ENCODE results near the gene MGMT. TPM values are rescaled to one million over a fixed set of nuclear protein-coding genes. Genes with fewer than 3 reads are reported as not detected.

Gene MGMT
- polyA plus RNA-seq, 12 donors, result 11.3 to 18.1 (median 13.5) TPM; not detected in 1

GRCh38 chr10:129758207-129759021 lies 291.4 kb downstream of the MGMT start:
- no peak for DNase-seq

GRCh38 chr10:129759214-129760002 lies 292.4 kb downstream of the MGMT start:
- DNase-seq, result no peak

GRCh38 chr10:129760003-129760315 lies 292.9 kb downstream of the MGMT start:
- no peak for DNase-seq

GRCh38 chr10:129760416-129760815 lies 293.4 kb downstream of the MGMT start:
- no peak for DNase-seq

- DNase-seq, result no peak
Observed at GRCh38 chr10:129761197-129761972, 294.3 kb downstream of the MGMT start.

GRCh38 chr10:129761981-129762956 lies 295.2 kb downstream of the MGMT start:
- no peak for DNase-seq

GRCh38 chr10:129764011-129764900 lies 297.2 kb downstream of the MGMT start:
- DNase-seq, result no peak

- no peak for DNase-seq
Observed at GRCh38 chr10:129764901-129765663, 298.0 kb downstream of the MGMT start.

GRCh38 chr10:129765664-129766550 lies 298.9 kb downstream of the MGMT start:
- no peak for DNase-seq

- DNase-seq, result no peak
Observed at GRCh38 chr10:129766611-129767550, 299.8 kb downstream of the MGMT start.

- DNase-seq, result no peak
Observed at GRCh38 chr10:129767751-129768150, 300.7 kb downstream of the MGMT start.

GRCh38 chr10:129768437-129769355 lies 301.7 kb downstream of the MGMT start:
- DNase-seq, result no peak

- DNase-seq, result no peak
Observed at GRCh38 chr10:129769381-129770116, 302.5 kb downstream of the MGMT start.

- DNase-seq, result no peak
Observed at GRCh38 chr10:129770286-129770685, 303.2 kb downstream of the MGMT start.

- no peak for DNase-seq
Observed at GRCh38 chr10:129771024-129771423, 304.0 kb downstream of the MGMT start.
